Astrocyte of the cerebellum (primary cell): Measurements from ENCODE around the gene ACOT11.

Experiments
- DNase-seq: peaks from one replicate; pipeline ENCODE4 v3.0.0-alpha.2; 2011; ENCODE audit warnings: low read depth
- H3K4me3 ChIP-seq: 2 replicates; pipeline ENCODE4 v1.5.1; 2011; ENCODE audit warnings: mild to moderate bottlenecking, low read depth, low read length, moderate library complexity
- in situ Hi-C: cut with HindIII; loops from 2 replicates; pipeline ENCODE4 v1.10.0; 2017; ENCODE audit warnings: low sequenced_read_pairs
- TF ChIP-seq, protein P1 (sequence below): IDR thresholded peaks from 2 replicates; pipeline ENCODE4 v1.5.1; 2012; ENCODE audit warnings: low read length, low read depth, moderate library complexity, mild to moderate bottlenecking; ENCODE audit errors: missing control alignments

Gene ACOT11

DNA sequence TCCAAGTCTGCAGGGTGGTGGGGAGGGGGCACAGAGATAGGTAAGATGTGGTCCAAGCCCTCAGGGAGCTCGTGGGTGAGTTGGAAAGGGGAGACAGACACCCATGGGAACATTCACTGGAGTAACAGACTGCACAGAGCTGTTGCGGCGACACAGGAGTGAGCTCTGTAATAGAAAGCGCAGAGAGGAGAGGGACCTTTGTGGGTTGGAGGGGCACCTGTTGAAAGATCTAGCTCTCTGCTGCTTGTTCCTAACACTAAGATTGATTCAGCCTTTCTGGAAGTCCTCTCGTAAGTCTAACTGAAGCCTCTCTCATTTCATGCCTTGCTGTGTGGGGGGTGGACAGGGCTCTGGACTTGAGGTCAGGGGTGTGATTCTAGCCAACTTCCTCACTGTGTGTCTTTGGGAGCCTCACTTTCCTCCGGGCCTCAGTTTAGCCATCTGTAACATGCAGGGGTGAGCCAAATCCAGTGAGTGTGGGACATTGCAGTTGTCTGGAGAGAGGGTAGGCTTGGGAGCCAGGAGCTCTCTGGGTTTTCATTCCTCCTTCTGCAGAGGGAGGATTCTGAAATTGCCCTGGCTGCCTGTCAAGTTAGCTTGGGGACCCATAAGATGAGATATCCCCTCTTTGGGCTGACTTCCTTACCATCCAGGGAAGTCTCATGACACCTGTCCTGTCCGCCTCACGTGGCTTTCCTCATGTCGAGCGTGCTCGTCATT lies 2.0 kb upstream of the ACOT11 start:
- H3K4me3 ChIP-seq, result no peak overlapping the region
- in situ Hi-C loops, result no loop called here
- DNase-seq, result no peak
- TF ChIP-seq, protein P1, sequence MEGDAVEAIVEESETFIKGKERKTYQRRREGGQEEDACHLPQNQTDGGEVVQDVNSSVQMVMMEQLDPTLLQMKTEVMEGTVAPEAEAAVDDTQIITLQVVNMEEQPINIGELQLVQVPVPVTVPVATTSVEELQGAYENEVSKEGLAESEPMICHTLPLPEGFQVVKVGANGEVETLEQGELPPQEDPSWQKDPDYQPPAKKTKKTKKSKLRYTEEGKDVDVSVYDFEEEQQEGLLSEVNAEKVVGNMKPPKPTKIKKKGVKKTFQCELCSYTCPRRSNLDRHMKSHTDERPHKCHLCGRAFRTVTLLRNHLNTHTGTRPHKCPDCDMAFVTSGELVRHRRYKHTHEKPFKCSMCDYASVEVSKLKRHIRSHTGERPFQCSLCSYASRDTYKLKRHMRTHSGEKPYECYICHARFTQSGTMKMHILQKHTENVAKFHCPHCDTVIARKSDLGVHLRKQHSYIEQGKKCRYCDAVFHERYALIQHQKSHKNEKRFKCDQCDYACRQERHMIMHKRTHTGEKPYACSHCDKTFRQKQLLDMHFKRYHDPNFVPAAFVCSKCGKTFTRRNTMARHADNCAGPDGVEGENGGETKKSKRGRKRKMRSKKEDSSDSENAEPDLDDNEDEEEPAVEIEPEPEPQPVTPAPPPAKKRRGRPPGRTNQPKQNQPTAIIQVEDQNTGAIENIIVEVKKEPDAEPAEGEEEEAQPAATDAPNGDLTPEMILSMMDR, result no peak

DNA sequence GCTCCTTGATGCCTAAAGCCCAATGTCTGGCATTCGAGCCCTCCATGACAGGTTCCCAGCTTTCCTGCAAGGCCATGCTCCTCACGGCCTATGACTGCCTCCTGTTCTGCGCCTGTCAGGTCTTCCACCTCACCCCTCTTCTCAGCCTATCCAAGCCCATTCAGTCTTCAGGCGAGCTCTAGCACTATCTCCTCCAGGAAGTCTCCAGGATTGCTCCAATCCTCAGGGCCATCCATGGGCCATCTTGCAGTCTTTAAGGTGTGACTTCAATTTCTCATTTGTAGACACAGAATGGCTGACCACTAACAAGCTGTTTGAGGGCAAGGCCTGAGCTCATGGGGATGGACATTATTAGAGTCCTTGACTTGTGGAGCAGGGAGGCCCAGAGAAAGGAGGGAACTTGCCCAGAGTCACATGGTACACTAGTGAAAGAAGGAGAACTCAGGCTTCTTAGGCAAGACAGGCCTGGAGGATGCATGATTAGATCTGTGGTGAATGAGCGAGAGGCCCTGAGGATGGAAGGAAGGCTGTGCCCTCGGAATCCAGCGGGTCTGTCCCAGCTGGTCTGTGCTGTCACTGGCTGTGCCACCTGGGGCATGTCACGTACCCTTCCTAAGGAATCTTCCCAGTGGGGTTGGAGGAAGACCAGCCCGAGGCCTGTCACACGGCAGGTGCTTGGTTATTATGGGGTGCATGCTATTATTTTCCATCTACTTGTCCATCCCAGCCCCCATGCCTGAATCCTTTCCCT lies 1.2 kb upstream of the ACOT11 start:
- no peak overlapping the region for H3K4me3 ChIP-seq
- TF ChIP-seq, protein P1, result no peak
- no peak for DNase-seq
- in situ Hi-C loops, result no loop called here

- H3K4me3 ChIP-seq, result no peak overlapping the region
- in situ Hi-C loops, result no loop called here
- DNase-seq, result no peak
- TF ChIP-seq, protein P1, result no peak
These were observed 489 bp downstream of the ACOT11 start for GRCh38 chr1:54548389-54549044.

GRCh38 chr1:54549181-54549924 lies 1.3 kb downstream of the ACOT11 start:
- in situ Hi-C loops, result no loop called here
- no peak for DNase-seq
- TF ChIP-seq, protein P1, result no peak
- no peak overlapping the region for H3K4me3 ChIP-seq

- DNase-seq, result no peak
- TF ChIP-seq, protein P1, result no peak
- in situ Hi-C loops, result no loop called here
- H3K4me3 ChIP-seq, result no peak overlapping the region
These were observed 3.9 kb downstream of the ACOT11 start for GRCh38 chr1:54551891-54552290.
